Parathyroid adenoma (tissue), 2 donors: ENCODE results near the gene TAS2R39.

Source experiments
- H2AFZ ChIP-seq: fragments of 300-600 bp; sonication (generic); one replicate; pipeline ENCODE4 v1.7.0; 2017; ENCODE audit warnings: antibody characterized with exemption, mild to moderate bottlenecking
- H3K27ac ChIP-seq: fragments of 300-600 bp; sonication (generic); one replicate; pipeline ENCODE4 v1.7.0; 2017
- H3K27me3 ChIP-seq: fragments of 300-600 bp; sonication (generic); one replicate; pipeline ENCODE4 v1.7.0; 2017; ENCODE audit warnings: low read length; ENCODE audit not compliant: control insufficient read depth, insufficient read depth
- H3K36me3 ChIP-seq: fragments of 300-600 bp; sonication (generic); one replicate; pipeline ENCODE4 v1.7.0; 2017; ENCODE audit warnings: low read length; ENCODE audit not compliant: control insufficient read depth, insufficient read depth
- H3K4me1 ChIP-seq: fragments of 300-600 bp; sonication (generic); one replicate; pipeline ENCODE4 v1.7.0; 2017; ENCODE audit warnings: control low read depth
- H3K4me2 ChIP-seq: fragments of 300-600 bp; sonication (generic); one replicate; pipeline ENCODE4 v1.7.0; 2017; ENCODE audit warnings: low read length
- H3K4me3 ChIP-seq: fragments of 300-600 bp; sonication (generic); one replicate; pipeline ENCODE4 v1.7.0; 2017; ENCODE audit warnings: low read depth, low read length
- H3K79me2 ChIP-seq: fragments of 300-600 bp; sonication (generic); one replicate; pipeline ENCODE4 v1.7.0; 2017; ENCODE audit warnings: control low read depth
- H3K9ac ChIP-seq: fragments of 300-600 bp; sonication (generic); one replicate; pipeline ENCODE4 v1.7.0; 2017; ENCODE audit warnings: mild to moderate bottlenecking
- H3K9me3 ChIP-seq: fragments of 300-600 bp; sonication (generic); one replicate; pipeline ENCODE4 v1.7.0; 2017; ENCODE audit warnings: low read length; ENCODE audit not compliant: control insufficient read depth
- CTCF ChIP-seq: fragments of 300-600 bp; sonication (generic); IDR thresholded peaks from one replicate; pipeline ENCODE4 v1.7.0; 2017; ENCODE audit warnings: antibody characterized with exemption, mild to moderate bottlenecking
- donor health status: primary hyperparathyroidism.

TAS2R39 gene

DNA sequence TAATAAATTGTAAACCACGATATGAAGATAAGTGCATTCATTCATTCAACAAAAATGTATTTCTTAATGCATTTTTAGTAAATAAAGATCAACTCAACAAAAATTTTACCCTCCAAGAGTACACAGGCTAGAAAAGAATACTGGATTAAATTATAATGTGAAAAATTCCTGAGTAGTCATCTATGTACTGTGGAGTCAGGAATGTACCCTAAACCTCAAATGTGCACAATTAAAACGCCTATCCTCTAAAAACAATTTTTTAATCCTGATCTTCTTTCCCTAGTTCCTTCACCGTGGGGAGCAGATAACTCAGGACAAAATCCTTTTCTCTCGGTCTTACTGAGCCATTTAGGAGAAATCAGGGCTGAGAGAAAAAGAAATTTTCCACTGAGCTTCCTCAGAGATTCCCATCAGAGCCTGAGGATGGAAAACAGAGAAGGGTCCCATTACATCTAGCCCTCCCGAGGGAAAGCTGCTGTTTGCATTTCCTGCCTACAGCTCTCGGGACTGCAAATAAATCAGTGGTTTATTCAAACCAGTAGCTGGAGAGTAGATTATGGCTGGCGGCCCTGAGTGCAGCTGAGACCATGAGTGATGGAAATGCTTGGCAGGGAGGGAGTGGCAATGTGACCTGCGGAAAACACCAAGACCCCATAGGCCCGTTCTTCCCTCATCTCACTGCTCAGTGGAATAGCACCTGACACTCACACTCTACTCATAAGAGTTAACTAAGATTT is 46.0 kb downstream of the TAS2R39 start:
- Histone ChIP-seq H3K27me3 (no peaks in the 10 kb centered on the region), H3K9me3 (no peaks in the 10 kb centered on the region), H2AFZ (no peak overlapping the region), H3K4me3 (no peak overlapping the region), H3K4me2 (no peak overlapping the region), H3K79me2 (no peaks in the 10 kb centered on the region), H3K36me3 (no peaks in the 10 kb centered on the region), H3K27ac (no peak overlapping the region), H3K4me1 (no peaks in the 10 kb centered on the region), H3K9ac (no peak overlapping the region)
- TF ChIP-seq CTCF, result no peak

DNA sequence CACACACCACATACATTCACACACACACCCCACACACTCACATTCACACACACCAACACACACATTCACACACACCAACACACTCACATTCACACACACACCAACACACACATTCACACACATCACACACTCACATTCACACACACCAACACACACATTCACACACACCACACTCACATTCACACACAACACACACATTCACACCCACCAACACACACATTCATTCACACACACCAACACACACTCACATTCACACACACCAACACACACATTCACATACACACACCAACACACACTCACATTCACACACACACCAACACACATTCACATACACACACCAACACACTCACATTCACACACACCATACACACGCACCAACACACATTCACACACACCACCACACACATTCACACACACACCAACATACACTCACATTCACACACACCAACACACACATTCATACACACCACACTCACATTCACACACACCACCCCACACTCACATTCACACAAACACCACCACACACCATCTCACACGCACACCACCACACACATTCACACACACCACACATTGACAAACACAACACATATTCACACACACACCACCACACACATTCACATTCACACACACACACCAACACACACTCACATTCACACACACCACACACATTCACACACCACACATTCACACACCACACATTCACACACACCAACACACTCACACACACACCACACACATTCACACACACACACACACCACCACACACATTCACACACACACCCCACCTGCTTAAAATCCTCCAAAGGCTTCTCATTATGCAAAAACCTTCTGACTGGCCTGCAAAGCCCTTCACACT is 47.6 kb downstream of the TAS2R39 start:
- Histone ChIP-seq H3K4me2 (no peak overlapping the region), H3K4me3 (no peak overlapping the region), H3K4me1 (no peaks in the 10 kb centered on the region), H3K9ac (no peak overlapping the region), H2AFZ (no peak overlapping the region), H3K27ac (no peak overlapping the region), H3K36me3 (no peaks in the 10 kb centered on the region), H3K79me2 (no peaks in the 10 kb centered on the region), H3K27me3 (no peaks in the 10 kb centered on the region), H3K9me3 (no peaks in the 10 kb centered on the region)
- TF ChIP-seq CTCF, result no peak
